Stimulated activated CD8-positive, alpha-beta memory T cell treated with anti-CD3 and anti-CD28 coated beads, Interleukin-2, amount 100 ng/mL, for 1 hour (primary cell): ENCODE results near the gene MMP15.
"Not testable (repeated sequence)": the region's sequence is repeated elsewhere in the genome, so short reads cannot be mapped to it uniquely, and the experiment has no call there.

Source experiments
- DNase-seq, 2 donors: peaks; one replicate each; pipeline ENCODE4 v3.0.0-alpha.2; 2020; ENCODE audit warnings: low read depth in 2 of 2

Gene MMP15

DNA sequence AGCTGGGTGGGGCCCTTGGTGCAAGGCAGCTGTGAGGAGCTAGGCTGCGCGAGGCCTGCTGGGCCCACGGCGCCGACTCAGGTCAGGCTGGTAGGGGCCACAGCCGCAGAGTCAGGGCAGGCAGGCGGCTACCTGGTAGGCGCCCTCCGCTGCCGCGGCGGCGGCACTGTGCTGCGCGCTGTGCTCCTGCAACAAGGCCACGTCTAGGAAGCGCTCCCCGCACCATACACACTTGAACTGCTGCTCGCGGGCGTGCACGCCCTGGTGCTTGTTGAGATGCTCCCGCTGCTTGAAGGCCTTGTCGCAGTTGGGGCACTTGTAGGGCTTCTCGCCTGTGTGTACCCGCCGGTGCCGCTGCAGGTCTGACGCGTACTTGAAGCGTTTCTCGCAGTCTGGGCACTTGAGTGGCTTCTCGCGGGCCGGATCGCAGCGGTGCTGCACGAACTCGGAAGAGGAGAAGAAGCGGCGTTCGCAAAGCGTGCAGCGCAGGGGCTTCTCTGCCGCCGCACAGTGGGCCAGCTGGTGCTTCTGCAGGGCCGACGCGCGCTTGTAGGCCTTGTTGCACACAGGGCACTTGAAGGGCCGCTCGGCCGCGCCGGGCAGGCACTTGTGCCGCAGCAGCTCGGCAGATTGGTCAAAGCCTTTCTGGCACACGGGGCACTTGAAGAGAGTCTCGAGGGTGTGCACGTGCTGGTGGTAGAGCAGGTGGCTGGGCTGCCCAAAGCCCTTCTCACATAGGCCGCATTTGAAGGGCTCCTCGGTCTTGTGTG is 29.0 kb upstream of the MMP15 start:
- no peak for DNase-seq

DNA sequence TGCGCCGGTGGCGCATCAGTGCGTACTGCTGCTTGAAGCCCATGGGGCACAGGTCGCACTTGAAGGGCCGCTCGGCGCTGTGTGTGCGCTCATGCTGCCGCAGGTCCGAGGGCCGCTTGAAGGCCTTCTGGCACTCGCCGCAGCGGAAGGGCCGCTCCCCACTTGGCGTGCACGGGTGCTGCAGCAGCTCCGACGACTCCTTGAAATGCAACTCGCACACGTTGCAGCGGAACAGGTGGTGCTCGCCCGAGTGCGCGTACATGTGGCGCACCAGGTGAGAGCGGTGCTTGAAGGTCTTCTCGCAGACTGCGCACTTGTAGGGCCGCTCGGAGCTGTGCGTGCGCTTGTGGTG is 28.4 kb upstream of the MMP15 start:
- no peak for DNase-seq

DNA sequence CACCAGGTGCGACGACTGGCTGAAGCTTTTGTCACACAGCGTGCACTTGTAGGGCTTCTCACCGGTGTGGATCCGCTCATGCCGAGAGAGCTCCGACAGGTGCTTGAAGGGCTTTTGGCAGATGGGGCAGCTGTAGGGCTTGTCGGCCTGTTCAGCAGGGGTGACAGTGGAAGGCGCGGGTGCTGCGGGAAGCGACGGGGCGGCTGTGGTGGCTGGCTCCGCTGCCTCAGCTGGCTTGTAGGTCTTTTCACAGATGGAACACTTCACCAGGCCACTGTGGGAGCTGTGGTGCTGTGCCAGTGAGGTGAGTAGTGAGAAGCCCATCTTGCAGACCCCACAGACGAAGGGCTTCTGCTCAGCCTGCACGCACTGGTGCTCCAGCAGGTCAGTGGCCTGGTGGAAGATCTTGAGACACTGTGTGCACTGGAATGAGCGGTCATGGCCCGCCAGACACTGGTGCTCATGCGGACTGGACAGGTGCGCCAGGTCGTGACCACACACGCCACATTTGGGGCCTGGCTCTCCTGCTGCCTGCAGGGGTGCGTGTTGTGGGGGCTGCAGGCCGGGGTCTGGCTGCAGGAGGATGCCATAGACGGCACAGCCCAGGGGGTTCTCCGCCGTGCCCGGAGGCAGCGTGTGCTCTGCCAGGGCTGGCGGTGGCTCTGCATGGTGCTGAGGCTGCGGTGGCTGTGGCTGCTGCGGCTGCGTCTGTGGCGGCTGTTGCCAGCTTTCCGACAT is 27.9 kb upstream of the MMP15 start:
- no peak for DNase-seq

DNA sequence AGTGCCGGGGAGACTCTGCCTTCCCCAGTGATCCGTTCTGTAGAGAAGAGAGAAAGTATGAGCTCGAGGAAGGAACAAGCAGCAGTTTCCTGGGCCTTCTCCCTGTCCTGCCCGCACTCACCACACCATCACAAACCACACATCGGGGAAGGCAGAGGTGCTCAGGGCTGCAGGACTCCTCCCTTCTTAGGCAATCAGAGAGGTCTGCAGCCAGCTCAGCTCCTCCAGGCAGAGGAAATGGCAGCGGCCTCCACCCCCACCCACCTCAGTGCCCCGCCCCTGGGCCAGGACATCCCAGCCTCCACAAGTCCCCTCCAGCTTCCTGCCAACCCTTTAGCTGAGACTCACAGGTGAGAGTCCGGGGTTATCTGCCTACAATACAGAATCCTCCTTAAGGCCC is 27.1 kb upstream of the MMP15 start:
- DNase-seq, result peak in 1 of 2 donors; percentile 40

DNA sequence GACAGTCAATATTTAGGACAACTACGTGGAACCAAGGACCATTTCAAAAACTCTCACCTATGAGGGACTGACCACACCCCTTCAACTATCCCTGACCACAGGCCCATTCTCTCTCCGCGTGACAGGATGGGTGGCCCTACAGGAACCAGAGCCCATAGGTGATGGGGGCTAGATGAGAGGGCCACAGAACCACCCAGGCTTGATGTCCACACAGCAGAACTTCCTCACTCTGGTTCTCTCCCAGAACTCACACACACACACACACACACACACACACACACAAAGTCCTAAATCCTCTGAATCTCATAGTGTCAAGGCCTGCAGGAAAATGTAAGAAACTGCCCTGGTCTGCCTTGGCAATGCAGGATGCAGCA is 26.6 kb upstream of the MMP15 start:
- no peak for DNase-seq

DNA sequence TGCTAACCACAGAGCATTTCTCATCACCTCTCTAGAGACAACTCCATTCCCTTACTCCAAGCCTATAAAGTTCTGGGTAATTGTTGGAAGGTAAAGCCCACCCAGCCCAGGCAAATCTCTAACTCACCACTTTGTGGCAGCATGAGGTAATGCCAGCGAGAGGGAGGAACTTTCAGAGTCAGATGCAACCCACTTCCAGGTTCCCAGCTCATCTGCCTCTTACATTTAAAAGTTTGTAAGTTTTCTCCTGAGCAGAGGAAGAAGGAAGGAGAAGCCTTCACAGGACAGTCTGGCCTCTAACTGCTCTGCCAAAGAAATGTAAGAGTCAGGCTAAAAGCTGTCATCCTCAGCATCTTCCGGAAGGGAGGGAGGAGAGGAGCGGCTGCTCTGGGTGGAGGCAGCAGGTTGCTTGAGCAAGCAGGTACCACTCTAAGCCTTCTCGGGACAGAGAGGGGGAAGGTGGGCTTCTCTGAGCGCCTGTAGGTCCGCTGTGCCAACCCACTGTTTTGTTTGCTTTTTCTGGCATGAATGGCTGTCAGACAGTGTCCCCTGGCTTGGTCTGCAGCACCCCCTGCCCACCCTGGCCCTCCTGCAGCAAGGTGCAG is 26.1 kb upstream of the MMP15 start:
- no peak for DNase-seq

DNA sequence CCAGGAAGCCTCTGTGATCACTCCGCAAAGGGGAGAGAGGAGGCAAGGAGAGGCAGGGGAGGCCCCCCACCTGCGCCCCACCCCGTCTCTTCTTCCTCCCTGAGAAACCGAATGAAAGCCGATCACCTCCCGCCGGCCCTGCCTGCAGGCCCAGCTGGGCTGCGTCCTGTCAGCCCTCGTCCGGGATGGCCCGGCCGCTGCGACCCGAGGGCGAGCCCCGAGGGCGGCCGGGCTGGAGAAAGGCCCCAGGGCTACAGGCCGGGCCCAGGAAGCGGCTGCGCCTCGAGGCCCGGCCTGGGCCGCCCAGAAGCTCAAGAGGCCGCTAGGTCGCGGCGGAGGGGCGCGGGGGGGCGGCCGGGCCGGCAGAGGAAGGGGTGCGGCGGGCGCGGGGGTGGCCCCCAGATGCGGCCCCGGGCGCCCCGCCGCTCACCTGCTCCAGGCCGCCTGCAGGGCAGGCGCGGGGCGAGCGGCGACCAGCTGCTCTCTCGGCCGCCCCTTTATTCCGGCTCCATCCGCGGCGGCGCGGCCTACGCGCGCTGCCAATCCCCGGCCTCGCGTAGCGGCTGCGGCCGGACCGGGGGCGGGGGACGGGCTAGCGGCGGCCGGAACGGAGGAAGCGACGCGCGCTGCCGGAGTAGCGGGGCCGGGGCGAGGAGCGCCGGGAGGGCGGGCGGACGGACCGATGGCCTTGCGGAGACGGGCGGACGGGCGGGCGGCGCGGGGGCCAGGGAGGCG is 25.4 kb upstream of the MMP15 start, which contains the start of gene ZNF319:
Gene ZNF319, minus strand, starts transcription at position 702 of the 735 bp plus-strand sequence. CDS start 2,407 bp downstream, outside the sequence.
- DNase-seq, result no peak

DNA sequence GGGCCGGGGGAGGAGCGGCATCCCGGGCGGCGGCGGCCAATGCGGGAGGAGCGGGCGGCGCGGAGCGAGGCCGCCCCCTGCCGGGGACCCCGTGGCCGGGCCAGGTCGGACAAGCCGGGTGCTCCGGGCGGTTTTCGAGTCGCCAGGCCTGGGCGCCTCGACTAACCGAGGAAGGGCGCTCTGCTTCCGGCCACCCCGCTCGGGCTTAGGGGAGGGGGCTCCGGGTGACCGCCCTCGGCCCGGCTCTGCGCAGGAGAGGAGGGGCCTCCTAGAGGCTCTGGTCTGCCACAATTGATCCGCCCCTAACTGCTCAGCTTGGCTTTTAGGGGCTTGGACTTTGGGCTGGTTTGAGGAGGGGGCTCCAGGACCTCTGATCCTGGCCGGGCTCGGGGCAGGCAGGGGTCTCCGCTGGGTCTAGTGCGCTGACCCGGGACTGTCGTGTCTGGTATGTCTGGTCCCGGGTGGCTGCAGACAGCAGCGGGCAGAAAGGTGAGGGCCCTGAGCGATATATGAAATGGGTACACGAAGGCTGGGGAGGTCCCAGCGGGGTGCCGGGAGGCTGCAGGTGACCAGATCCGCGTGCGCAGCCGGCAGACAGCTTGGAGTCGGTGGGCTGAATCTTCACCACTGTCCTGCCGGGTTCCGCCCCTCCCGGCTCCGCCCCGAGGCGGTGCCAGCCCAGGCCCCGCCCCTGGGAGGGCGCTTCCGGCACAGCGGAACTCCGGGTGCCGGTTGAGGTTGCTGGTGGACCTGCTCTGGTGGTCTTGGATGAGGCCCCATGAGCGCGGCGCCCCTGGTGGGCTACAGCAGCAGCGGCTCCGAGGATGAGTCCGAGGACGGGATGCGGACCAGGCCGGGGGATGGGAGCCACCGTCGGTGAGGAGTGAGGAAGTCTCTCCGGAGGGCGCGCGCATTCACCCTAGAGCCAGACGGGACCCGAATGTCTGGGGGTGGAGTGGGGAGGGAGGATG is 24.6 kb upstream of the MMP15 start, which contains the start of gene USB1:
Gene USB1, plus strand, starts transcription at position 702 of the 971 bp plus-strand sequence. Its CDS starts 77 bp downstream, at position 779.
- peak; percentile 66 to 76 for DNase-seq

DNA sequence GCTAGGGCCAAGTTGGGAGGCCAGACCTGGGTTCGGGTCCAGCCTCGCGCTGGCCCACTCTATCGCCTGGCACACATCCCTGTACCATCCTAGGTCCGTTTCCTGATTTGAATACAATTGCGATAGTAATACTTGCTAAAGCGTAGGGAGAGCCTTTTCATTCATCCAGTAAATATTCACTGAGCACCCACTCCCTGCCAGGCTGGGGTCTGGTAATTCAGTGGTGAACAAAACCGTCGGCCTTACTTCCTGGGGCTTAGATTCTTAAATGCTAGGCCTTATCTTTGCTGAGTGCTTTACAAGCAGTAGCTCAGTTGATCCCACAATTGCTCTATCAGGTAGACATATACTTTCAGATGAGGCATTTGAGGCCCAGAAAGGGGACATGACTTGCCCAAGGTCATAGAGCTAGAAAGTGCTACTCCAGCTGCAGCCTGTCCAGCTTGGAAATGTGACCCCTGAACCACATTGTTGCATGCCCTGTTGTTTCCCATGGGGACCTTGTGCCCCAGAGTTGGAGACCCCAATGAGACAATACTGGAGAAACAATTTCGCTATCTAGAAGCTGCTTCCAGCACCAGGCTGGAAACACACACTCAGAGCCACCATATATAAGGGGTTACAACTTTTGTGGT is 23.7 kb upstream of the MMP15 start:
- no peak for DNase-seq

DNA sequence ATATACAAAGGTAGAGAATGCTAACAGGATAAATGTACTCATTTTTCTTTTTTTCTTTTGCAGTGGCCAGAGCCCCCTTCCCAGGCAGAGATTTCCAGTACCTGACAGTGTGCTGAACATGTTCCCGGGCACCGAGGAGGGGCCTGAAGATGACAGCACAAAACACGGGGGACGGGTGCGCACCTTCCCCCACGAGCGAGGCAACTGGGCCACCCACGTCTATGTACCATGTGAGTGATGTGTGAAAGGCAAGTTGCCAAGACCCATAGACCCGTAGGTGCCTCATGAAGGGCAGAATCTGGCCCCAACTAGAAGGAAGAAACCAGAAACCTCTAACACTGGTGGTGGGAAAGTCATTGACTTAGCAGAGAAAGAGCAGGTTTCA is 23.1 kb upstream of the MMP15 start:
- DNase-seq, result no peak

DNA sequence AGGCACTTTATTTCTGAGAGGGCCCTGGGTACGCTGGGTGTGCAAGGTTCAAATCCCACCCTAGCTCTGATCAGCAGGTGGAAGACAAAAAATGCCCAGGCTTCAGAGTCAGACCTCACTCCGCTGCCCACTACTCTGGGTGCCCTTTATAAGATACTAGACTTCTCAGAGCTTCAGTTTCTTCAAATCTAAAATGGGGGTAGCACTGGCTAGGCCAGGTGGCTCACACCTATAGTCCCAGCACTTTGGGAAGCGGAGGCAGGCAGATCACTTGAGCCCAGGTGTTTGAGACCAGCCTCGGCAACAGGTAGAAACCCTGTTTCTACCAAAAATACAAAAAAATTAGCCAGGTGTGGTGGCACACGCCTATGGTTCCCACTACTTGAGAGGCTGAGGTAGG is 22.6 kb upstream of the MMP15 start:
- DNase-seq, result no peak

DNA sequence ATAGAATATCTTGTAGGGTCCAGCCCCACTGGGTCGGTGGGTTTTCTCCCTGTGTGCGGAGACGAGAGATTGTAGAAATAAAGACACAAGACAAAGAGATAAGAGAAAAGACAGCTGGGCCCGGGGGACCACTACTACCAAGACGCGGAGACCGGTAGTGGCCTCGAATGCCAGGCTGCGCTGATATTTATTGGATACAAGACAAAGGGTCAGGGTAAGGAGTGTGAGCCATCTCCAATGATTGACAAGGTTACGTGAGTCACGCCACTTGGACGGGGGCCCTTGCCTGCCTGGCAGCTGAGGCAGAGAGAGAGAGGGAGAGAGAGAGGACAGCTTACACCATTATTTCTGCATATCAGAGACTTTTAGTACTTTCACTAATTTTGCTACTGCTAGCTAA is 20.8 kb upstream of the MMP15 start:
- DNase-seq, result not testable (repeated sequence)

DNA sequence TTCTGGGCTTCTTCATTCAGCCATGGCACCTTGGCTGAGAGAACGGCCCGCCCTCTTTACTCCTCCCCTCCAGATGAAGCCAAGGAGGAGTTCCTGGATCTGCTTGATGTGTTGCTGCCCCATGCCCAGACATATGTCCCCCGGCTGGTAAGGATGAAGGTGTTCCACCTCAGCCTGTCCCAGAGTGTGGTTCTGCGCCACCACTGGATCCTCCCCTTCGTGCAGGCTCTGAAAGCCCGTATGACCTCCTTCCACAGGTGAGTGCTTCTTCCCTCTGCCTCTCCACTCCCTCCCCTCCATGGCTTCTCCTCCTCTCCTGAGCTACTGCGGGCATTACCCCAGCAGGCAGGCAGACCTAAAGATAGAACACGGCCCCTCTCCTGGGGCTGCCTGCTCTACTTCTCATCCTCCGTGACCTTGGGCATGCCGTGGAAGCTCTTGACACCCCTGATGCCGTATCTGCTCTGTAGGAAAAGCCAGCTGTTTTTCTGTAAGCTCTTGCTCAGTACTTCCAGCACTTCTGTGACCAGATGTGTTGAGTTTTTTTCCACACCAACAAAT is 15.6 kb upstream of the MMP15 start:
- no peak for DNase-seq

DNA sequence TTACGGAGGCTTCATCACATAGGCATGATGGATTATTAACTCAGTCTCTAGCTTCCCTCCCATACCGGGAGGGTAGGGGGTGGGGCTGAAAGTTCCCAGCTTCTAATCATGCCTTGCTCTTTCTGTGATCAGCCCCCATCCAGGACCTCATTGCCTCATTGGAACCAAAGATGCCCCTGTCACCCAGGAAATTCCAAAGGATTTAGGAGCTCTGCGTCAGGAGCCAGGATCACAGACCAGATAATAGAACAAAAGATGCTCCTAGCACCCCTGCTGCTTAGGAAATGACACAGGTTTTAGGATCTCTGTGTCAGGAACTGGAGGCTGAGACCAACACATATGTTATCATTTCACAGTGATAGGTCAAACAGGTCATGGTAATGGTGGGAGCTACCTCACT is 14.7 kb upstream of the MMP15 start:
- no peak for DNase-seq

DNA sequence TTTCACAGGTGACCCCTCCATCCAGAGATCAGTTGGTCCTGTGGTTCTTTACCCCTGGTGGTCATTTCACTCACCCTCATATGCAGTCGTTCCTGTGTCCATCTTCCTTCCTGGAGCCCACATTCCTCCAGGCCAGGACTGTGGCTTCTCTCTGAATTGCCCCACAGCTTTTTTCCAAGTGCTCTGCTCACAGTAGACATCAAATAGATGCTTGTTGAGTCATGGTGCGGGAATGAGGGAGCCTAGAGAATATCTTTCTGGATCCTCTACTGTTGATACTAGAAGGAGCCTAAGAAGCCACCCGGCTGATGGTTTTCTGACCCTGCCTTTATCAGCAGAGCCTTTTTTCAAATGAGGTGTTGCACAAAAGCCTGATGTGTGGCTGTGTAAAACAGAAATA is 13.9 kb upstream of the MMP15 start:
- DNase-seq, result no peak

DNA sequence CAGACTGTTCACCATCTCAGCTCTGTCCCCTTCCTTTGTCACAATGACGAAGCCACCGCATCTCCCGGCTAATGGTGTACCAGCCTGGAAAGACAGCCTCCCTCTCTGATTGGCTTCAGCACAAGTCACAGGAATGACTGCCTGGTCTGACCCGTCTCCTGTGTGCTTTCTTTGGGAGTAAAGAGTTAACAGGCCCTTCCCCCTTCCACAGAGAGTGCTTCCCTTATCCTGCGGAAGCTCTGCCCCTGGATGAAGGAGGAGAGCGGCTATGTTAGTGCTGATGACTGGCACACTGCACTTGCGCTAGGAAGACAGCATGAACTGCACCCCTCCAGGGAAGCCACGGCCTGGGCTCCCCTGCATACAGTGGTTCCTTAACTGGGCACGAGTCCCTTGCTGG is 13.1 kb upstream of the MMP15 start:
- no peak for DNase-seq

DNA sequence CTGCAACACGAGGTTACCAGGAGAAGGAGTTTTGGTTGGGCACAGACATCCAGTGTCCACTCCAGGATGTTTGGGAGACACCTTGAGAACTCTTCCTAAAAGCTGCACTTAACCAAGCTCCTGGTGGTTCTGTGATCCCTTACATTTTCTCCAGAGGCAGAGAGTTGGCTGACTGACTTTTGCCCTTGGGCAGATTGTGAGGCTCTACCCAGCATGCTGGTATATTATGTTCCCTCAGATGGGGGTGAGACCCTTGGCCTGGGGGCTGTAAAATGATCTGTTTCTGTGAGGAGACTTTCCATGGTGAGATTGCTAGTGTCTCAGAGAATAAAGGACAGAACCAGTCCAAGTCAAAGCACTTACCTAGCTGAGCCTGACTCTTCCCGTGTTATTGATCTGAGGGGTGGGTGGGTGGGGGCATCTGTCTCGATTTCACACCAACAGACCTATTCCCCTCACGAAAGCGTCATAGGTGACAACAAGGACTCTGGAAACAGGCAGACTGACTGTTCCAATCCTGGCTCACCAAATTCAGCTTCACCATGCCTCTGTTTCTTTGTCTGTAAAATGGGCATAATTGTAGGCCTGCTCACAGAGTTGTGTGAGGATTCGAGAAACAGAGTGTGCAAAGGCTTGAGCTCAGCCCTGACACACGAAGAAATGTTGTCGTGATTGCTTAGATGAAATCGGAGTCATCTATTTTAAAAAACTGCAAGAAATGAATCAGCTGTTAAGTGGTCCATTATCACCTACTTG is 12.2 kb upstream of the MMP15 start:
- DNase-seq, result no peak

DNA sequence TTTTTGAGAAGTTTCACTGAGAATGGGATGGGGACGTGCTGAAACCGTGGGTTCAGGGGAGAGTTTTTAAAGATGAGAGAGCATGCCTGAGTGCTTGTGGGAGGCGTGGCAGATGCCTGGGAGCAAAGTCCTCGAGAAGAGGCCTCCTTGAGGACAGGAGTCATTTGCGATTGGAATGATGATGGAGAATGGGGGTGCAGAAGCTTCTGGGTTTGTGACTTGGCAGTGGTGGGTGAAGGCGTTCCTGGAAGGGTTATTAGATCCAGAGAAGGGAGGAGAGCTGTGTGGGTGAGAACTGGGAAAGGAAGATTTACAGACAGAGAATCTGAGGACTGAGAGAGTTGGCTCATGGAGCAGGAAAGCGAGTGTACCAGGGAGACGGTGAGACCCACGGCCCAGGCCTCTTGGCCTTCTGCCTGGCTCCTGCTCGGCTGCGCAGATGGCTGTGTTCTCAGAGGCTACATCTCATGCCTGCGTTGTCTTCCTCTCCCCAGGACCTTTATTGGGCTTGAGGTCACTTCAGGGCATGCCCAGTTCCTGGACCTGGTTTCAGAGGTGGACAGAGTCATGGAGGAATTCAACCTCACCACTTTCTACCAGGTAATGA is 8.6 kb upstream of the MMP15 start:
- DNase-seq, result no peak

DNA sequence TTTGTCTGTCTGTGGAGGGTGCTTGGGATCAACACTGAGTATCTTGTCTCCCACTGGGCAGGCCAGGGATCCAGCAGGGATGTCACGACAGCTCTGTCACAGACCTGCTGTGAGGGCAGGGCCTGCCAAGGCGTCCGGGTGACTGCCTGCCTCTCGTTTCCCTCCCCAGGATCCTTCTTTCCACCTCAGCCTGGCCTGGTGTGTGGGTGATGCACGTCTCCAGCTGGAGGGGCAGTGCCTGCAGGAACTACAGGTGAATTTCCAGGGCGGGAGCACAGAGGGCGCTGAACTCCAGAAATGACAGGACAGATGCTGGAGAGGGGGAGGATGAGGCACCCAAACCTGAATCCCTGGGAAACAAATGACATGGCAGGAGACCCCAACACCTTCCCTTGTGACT is 6.8 kb upstream of the MMP15 start:
- no peak for DNase-seq
